Smooth muscle cell (in vitro differentiated cells): ENCODE data around the gene VBP1. TPM values are rescaled to one million over a fixed set of nuclear protein-coding genes. Genes with fewer than 3 reads are reported as not detected.
"Not testable (repeated sequence)": the region's sequence is repeated elsewhere in the genome, so short reads cannot be mapped to it uniquely, and the experiment has no call there.

Source experiments
- DNase-seq: peaks from one replicate; lab custom pipeline; 2025; ENCODE audit not compliant: unreplicated experiment; lab: John Stamatoyannopoulos, UW
- H2AFZ ChIP-seq: fragments of 200-600 bp; sonication (generic); 2 replicates; pipeline ENCODE4 v1.6.0; 2016; ENCODE audit warnings: antibody characterized with exemption, low read depth, mild to moderate bottlenecking
- H3F3A ChIP-seq: fragments of 200-600 bp; sonication (generic); 2 replicates; pipeline ENCODE4 v1.6.0; 2017; ENCODE audit warnings: antibody characterized with exemption, low read depth
- H3K27ac ChIP-seq: fragments of 200-600 bp; sonication (generic); 2 replicates; pipeline ENCODE4 v1.5.1; 2016; ENCODE audit warnings: low read depth, mild to moderate bottlenecking
- H3K27me3 ChIP-seq: fragments of 200-600 bp; sonication (generic); 2 replicates; pipeline ENCODE4 v1.6.1; 2016; ENCODE audit warnings: low read depth, mild to moderate bottlenecking
- H3K36me3 ChIP-seq: fragments of 200-600 bp; sonication (generic); 2 replicates; pipeline ENCODE4 v1.5.1; 2016; ENCODE audit warnings: low read depth
- H3K4me1 ChIP-seq: fragments of 200-600 bp; sonication (generic); 2 replicates; pipeline ENCODE4 v1.5.1; 2016; ENCODE audit warnings: low read depth
- H3K4me2 ChIP-seq: fragments of 200-600 bp; sonication (generic); 2 replicates; pipeline ENCODE4 v1.6.0; 2016; ENCODE audit warnings: mild to moderate bottlenecking
- H3K4me3 ChIP-seq: fragments of 200-600 bp; sonication (generic); 2 replicates; pipeline ENCODE4 v1.5.1; 2016; ENCODE audit warnings: mild to moderate bottlenecking
- H3K79me2 ChIP-seq: fragments of 200-600 bp; sonication (generic); 2 replicates; pipeline ENCODE4 v1.6.0; 2016; ENCODE audit warnings: low read depth, mild to moderate bottlenecking
- H3K9ac ChIP-seq: fragments of 200-600 bp; sonication (generic); 2 replicates; pipeline ENCODE4 v1.6.0; 2016; ENCODE audit warnings: low read depth
- H3K9me3 ChIP-seq: fragments of 200-600 bp; sonication (generic); replicated peaks from 2 replicates; pipeline ENCODE4 v1.5.1; 2016; ENCODE audit warnings: low read depth
- H4K20me1 ChIP-seq: fragments of 200-600 bp; sonication (generic); 2 replicates; pipeline ENCODE4 v1.6.0; 2016; ENCODE audit warnings: low read depth
- CTCF ChIP-seq: fragments of 200-600 bp; sonication (generic); IDR thresholded peaks from 2 replicates; pipeline ENCODE4 v1.5.1; 2017; ENCODE audit warnings: borderline replicate concordance, mild to moderate bottlenecking, antibody characterized with exemption; ENCODE audit not compliant: insufficient read depth, poor library complexity, severe bottlenecking
- WGBS: methylation state at CpG from one replicate; pipeline ENCODE4 v1.1.7; 2016; ENCODE audit warnings: low lambda C conversion rate; 5-methylcytosine and 5-hydroxymethylcytosine counted together
- polyA plus RNA-seq: library from polyadenylated mRNA; unstranded; fragments of >200 nt; fragmentation: Nextera tagmentation; extraction: Ambion mirVana; gene quantifications from 2 replicates; pipeline ENCODE4 v1.2.1, GENCODE V29; 2016
- total RNA-seq: library from RNA; depleted of rRNA; stranded (reverse); fragments of >200 nt; gene quantifications from 2 replicates; pipeline ENCODE4 v1.2.3, GENCODE V29; 2014

VBP1 gene
- total and polyA plus RNA-seq, 2 experiments from 2014 or later = 63.3 to 70.6 TPM

- Histone ChIP-seq H3K4me3 (no peak overlapping the region), H3K9ac (no peak overlapping the region), H3K79me2 (no peaks in the 10 kb centered on the region), H2AFZ (no peak overlapping the region), H3K36me3 (no peaks in the 10 kb centered on the region), H4K20me1 (no peaks in the 10 kb centered on the region), H3K27me3 (no peaks in the 10 kb centered on the region), H3K27ac (no peak overlapping the region), H3K4me1 (no peaks in the 10 kb centered on the region), H3K9me3 (no peaks in the 10 kb centered on the region), H3F3A (no peaks in the 10 kb centered on the region), H3K4me2 (no peak overlapping the region)
- no peak for DNase-seq
- 79% methylated on average over 1 of the region's 1 CpG for WGBS
- TF ChIP-seq CTCF = no peak
These were observed 50.2 kb downstream of the VBP1 start for GRCh38 chrX:155266439-155266838.

- WGBS = 91% methylated on average over 1 of the region's 1 CpG
- H3K4me1 ChIP-seq, H3K9me3 ChIP-seq, H3K4me2 ChIP-seq, H4K20me1 ChIP-seq, H3K36me3 ChIP-seq, H3K27ac ChIP-seq, H3K4me3 ChIP-seq, H3K27me3 ChIP-seq, H3K9ac ChIP-seq, H3F3A ChIP-seq, DNase-seq, H3K79me2 ChIP-seq, H2AFZ ChIP-seq: not testable (repeated sequence)
These were observed 51.7 kb downstream of the VBP1 start for GRCh38 chrX:155267995-155268394.

GRCh38 chrX:155270969-155271368, 54.7 kb downstream of the VBP1 start:
- no peaks in the 10 kb centered on the region for H3K79me2 ChIP-seq
- no peak for TF ChIP-seq CTCF
- H3K27me3 ChIP-seq = no peaks in the 10 kb centered on the region
- H4K20me1 ChIP-seq = no peaks in the 10 kb centered on the region
- no peak overlapping the region for H3K4me3 ChIP-seq
- no peaks in the 10 kb centered on the region for H3K9me3 ChIP-seq
- H3K27ac ChIP-seq = no peak overlapping the region
- H3K9ac ChIP-seq = no peak overlapping the region
- 91% methylated on average over 1 of the region's 1 CpG for WGBS
- no peak overlapping the region for H3K4me2 ChIP-seq
- no peaks in the 10 kb centered on the region for H3K36me3 ChIP-seq
- no peaks in the 10 kb centered on the region for H3F3A ChIP-seq
- no peak overlapping the region for H2AFZ ChIP-seq
- no peaks in the 10 kb centered on the region for H3K4me1 ChIP-seq
- DNase-seq = no peak

GRCh38 chrX:155279873-155280272, 63.6 kb downstream of the VBP1 start:
- no peaks in the 10 kb centered on the region for H4K20me1 ChIP-seq
- DNase-seq = no peak
- H3K4me3 ChIP-seq = no peak overlapping the region
- no peaks in the 10 kb centered on the region for H3K27me3 ChIP-seq
- no peak overlapping the region for H2AFZ ChIP-seq
- no peaks in the 10 kb centered on the region for H3F3A ChIP-seq
- no peak overlapping the region for H3K9ac ChIP-seq
- H3K4me1 ChIP-seq = no peaks in the 10 kb centered on the region
- TF ChIP-seq CTCF = no peak
- peaks cover 3% of the 10 kb centered on the region for H3K9me3 ChIP-seq
- no peak overlapping the region for H3K4me2 ChIP-seq
- H3K79me2 ChIP-seq = no peaks in the 10 kb centered on the region
- H3K36me3 ChIP-seq = peaks cover 5% of the 10 kb centered on the region
- H3K27ac ChIP-seq = no peak overlapping the region
- WGBS = 84% methylated on average over 1 of the region's 1 CpG

Other genes with a start within 250 kb of the VBP1 start
- 2.2 and 3.3 TPM in 2 replicates for gene F8, start 193.7 kb upstream of the VBP1 start, total RNA-seq
- 0.79 and 1.9 TPM in 2 replicates for gene F8, start 193.7 kb upstream of the VBP1 start, polyA plus RNA-seq
- 38.3 and 52.3 TPM in 2 replicates for gene FUNDC2, start 189.6 kb upstream of the VBP1 start, total RNA-seq
- gene FUNDC2, start 189.6 kb upstream of the VBP1 start, polyA plus RNA-seq = 98.2 and 103 TPM in 2 replicates
- gene CMC4, start 145.3 kb upstream of the VBP1 start, total RNA-seq = 14.4 and 24.5 TPM in 2 replicates
- gene CMC4, start 145.3 kb upstream of the VBP1 start, polyA plus RNA-seq = 14.3 and 21.2 TPM in 2 replicates
- 0.40 and 12.2 TPM in 2 replicates for gene MTCP1, start 145.3 kb upstream of the VBP1 start, total RNA-seq
- gene MTCP1, start 145.3 kb upstream of the VBP1 start, polyA plus RNA-seq = 18.6 and 20.2 TPM in 2 replicates
- 9.6 and 10.6 TPM in 2 replicates for gene BRCC3, start 145.0 kb upstream of the VBP1 start, total RNA-seq
- 13.4 and 14.4 TPM in 2 replicates for gene BRCC3, start 145.0 kb upstream of the VBP1 start, polyA plus RNA-seq
- gene RAB39B, start 48.0 kb downstream of the VBP1 start, total RNA-seq = 0.04 TPM in 1 of 2 replicates, not detected in the other
- not detected in 2 replicates for gene RAB39B, start 48.0 kb downstream of the VBP1 start, polyA plus RNA-seq
- 0.22 and 0.49 TPM in 2 replicates for gene CLIC2, start 118.2 kb downstream of the VBP1 start, total RNA-seq
- 0.25 and 0.33 TPM in 2 replicates for gene CLIC2, start 118.2 kb downstream of the VBP1 start, polyA plus RNA-seq
- gene F8A2, start 165.6 kb downstream of the VBP1 start, total RNA-seq = not detected in 2 replicates
- gene F8A2, start 165.6 kb downstream of the VBP1 start, polyA plus RNA-seq = not detected in 2 replicates
- 7.8 and 9.3 TPM in 2 replicates for gene F8A3, start 242.2 kb downstream of the VBP1 start, total RNA-seq
- 11.3 and 11.4 TPM in 2 replicates for gene F8A3, start 242.2 kb downstream of the VBP1 start, polyA plus RNA-seq